Measurements from ENCODE around the gene CD9.

Gene CD9

GRCh38 chr12:6198556-6198955 is 1.6 kb upstream of the CD9 start:
- peak overlapping the region; percentile 76 for H3K27ac ChIP-seq (ENCODE audit: poor library complexity, severe bottlenecking)
- peaks cover 25% of the 10 kb centered on the region for H3K36me3 ChIP-seq (ENCODE audit: low read depth)
- ATAC-seq (ENCODE audit: low read depth) (no peak), DNase-seq (ENCODE audit: low spot score) (no peak)
- no peak for TF ChIP-seq CTCF (IDR thresholded peaks at IDR 0.05; ENCODE audit: poor library complexity, severe bottlenecking)
- no peaks in the 10 kb centered on the region for H3K9me3 ChIP-seq (ENCODE audit: severe bottlenecking)
- H3K4me3 ChIP-seq (ENCODE audit: severe bottlenecking), result no peak overlapping the region
- no peaks in the 10 kb centered on the region for H3K27me3 ChIP-seq (ENCODE audit: insufficient read depth, poor library complexity, severe bottlenecking)
- H3K4me1 ChIP-seq (ENCODE audit: insufficient read depth, poor library complexity, severe bottlenecking), result peaks cover 40% of the 10 kb centered on the region

GRCh38 chr12:6198985-6199530 is 1.1 kb upstream of the CD9 start:
- Histone ChIP-seq H3K36me3 (ENCODE audit: low read depth) (peaks cover 30% of the 10 kb centered on the region), H3K4me1 (ENCODE audit: insufficient read depth, poor library complexity, severe bottlenecking) (peaks cover 38% of the 10 kb centered on the region), H3K9me3 (ENCODE audit: severe bottlenecking) (no peaks in the 10 kb centered on the region), H3K27me3 (ENCODE audit: insufficient read depth, poor library complexity, severe bottlenecking) (no peaks in the 10 kb centered on the region), H3K27ac (ENCODE audit: poor library complexity, severe bottlenecking) (peak overlapping the region; percentile 76), H3K4me3 (ENCODE audit: severe bottlenecking) (no peak overlapping the region)
- no peak for TF ChIP-seq CTCF (IDR thresholded peaks at IDR 0.05; ENCODE audit: poor library complexity, severe bottlenecking)
- ATAC-seq (ENCODE audit: low read depth), result no peak
- no peak for DNase-seq (ENCODE audit: low spot score)

- DNase-seq (ENCODE audit: low spot score), result no peak
- peak overlapping the region; percentile 76 for H3K27ac ChIP-seq (ENCODE audit: poor library complexity, severe bottlenecking)
- TF ChIP-seq CTCF (IDR thresholded peaks at IDR 0.05; ENCODE audit: poor library complexity, severe bottlenecking), result no peak
- H3K36me3 ChIP-seq (ENCODE audit: low read depth), result peaks cover 36% of the 10 kb centered on the region
- ATAC-seq (ENCODE audit: low read depth), result no peak
- H3K4me1 ChIP-seq (ENCODE audit: insufficient read depth, poor library complexity, severe bottlenecking), result peaks cover 45% of the 10 kb centered on the region
- no peaks in the 10 kb centered on the region for H3K27me3 ChIP-seq (ENCODE audit: insufficient read depth, poor library complexity, severe bottlenecking)
- no peaks in the 10 kb centered on the region for H3K9me3 ChIP-seq (ENCODE audit: severe bottlenecking)
- H3K4me3 ChIP-seq (ENCODE audit: severe bottlenecking), result peak overlapping the region; percentile 71
Measured at GRCh38 chr12:6199531-6200255, 507 bp upstream of the CD9 start.

- Histone ChIP-seq H3K4me3 (ENCODE audit: severe bottlenecking) (peak overlapping the region; percentile 71), H3K9me3 (ENCODE audit: severe bottlenecking) (no peaks in the 10 kb centered on the region), H3K36me3 (ENCODE audit: low read depth) (peaks cover 49% of the 10 kb centered on the region), H3K4me1 (ENCODE audit: insufficient read depth, poor library complexity, severe bottlenecking) (peaks cover 46% of the 10 kb centered on the region), H3K27ac (ENCODE audit: poor library complexity, severe bottlenecking) (peak overlapping the region; percentile 76), H3K27me3 (ENCODE audit: insufficient read depth, poor library complexity, severe bottlenecking) (no peaks in the 10 kb centered on the region)
- no peak for TF ChIP-seq CTCF (IDR thresholded peaks at IDR 0.05; ENCODE audit: poor library complexity, severe bottlenecking)
- DNase-seq (ENCODE audit: low spot score) (no peak), ATAC-seq (ENCODE audit: low read depth) (peak; percentile 72)
Measured at GRCh38 chr12:6201213-6201608, 1.0 kb downstream of the CD9 start.

GRCh38 chr12:6201826-6202225 is 1.6 kb downstream of the CD9 start:
- peak; percentile 35; the same call in 2 of the 3 replicates for ATAC-seq (ENCODE audit: low read depth)
- Histone ChIP-seq H3K36me3 (ENCODE audit: low read depth) (peaks cover 54% of the 10 kb centered on the region), H3K4me3 (ENCODE audit: severe bottlenecking) (peak overlapping the region; percentile 71), H3K27ac (ENCODE audit: poor library complexity, severe bottlenecking) (peak overlapping the region; percentile 76), H3K9me3 (ENCODE audit: severe bottlenecking) (no peaks in the 10 kb centered on the region), H3K4me1 (ENCODE audit: insufficient read depth, poor library complexity, severe bottlenecking) (peaks cover 51% of the 10 kb centered on the region), H3K27me3 (ENCODE audit: insufficient read depth, poor library complexity, severe bottlenecking) (no peaks in the 10 kb centered on the region)
- TF ChIP-seq CTCF (IDR thresholded peaks at IDR 0.05; ENCODE audit: poor library complexity, severe bottlenecking), result no peak
- DNase-seq (ENCODE audit: low spot score), result no peak
